Measurements from ENCODE around the gene SLC6A17.

GRCh38 chr1:110198746-110199145, 48.5 kb downstream of the SLC6A17 start:
- TF ChIP-seq, protein P1, sequence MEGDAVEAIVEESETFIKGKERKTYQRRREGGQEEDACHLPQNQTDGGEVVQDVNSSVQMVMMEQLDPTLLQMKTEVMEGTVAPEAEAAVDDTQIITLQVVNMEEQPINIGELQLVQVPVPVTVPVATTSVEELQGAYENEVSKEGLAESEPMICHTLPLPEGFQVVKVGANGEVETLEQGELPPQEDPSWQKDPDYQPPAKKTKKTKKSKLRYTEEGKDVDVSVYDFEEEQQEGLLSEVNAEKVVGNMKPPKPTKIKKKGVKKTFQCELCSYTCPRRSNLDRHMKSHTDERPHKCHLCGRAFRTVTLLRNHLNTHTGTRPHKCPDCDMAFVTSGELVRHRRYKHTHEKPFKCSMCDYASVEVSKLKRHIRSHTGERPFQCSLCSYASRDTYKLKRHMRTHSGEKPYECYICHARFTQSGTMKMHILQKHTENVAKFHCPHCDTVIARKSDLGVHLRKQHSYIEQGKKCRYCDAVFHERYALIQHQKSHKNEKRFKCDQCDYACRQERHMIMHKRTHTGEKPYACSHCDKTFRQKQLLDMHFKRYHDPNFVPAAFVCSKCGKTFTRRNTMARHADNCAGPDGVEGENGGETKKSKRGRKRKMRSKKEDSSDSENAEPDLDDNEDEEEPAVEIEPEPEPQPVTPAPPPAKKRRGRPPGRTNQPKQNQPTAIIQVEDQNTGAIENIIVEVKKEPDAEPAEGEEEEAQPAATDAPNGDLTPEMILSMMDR (IDR thresholded peaks at IDR 0.05): no peak
- TF ChIP-seq HMGA2 (CRISPR knock-in tag; IDR thresholded peaks at IDR 0.05) (no peak), NR1H2 (CRISPR knock-in tag; IDR thresholded peaks at IDR 0.05) (no peak)
